Measurements from ENCODE around the gene MMP11. TPM values are rescaled to one million over a fixed set of nuclear protein-coding genes. Genes with fewer than 3 reads are reported as not detected.

MMP11 gene
- polyA plus RNA-seq, 1 of the 3 experiments (the other 2 are of a cell fraction) = 64.4 TPM

DNA sequence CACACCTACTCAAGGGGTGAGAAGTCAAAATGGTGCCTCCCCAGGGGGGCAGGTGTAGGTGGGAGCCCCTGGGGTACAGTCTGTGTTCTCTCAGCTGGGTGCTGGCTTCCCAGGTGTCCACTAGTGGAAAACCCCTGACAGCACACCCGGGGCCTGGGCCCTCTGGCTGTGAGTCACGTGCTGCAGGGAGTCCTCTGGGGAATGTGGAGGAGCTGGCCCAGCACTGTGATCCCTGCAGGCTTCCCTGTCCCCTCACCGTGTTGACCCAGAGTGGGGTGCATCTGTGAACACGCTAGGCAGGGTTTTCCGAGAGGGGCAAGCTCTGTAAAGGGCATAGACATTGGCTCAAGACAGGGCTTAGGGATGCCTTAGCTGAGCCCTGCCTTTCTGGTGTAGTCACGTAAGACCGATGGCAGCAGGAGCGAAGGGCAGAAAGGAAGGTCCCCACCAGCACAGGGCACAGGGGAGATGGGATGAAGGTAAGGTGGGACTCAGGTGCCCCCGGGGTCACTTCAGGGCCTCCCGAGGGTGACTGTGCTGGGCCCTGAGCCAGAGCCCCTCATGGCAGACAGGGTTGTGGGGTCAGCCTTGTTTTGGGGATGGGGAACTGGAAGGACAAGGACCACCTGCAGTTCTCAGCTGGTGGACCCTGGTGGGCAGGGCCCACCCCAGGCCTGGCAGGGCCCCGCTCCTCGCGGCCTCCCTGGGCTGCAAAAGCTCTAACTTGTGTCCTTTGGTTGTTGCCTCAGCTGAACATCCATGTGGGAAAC, 52.0 kb downstream of the MMP11 start:
- CTCF ChIA-PET = interaction anchor here (1.0 to 2.8 kb wide), 4 partner anchors 25 to 57 kb away, joined by 3 to 16 read pairs (median 4); partner anchors contain the start of gene CHCHD10
- Histone ChIP-seq H3K4me1 (ENCODE audit: control insufficient read depth in 1 of 2, insufficient read depth in 2 of 2, low read depth in 1 of 2, low read length in 1 of 2) (peaks cover 0 to 60% of the 10 kb centered on the region in 2 experiments; a peak in 2 of 4 replicates), H3K9me3 (no peaks in the 10 kb centered on the region), H3K36me3 (replicated peaks in 1 of 2; ENCODE audit: control insufficient read depth in 1 of 2, insufficient read depth in 2 of 2, low read length in 1 of 2) (peaks cover 40 to 41% of the 10 kb centered on the region in 2 experiments), H3K79me2 (ENCODE audit: insufficient read depth) (0 out of 2 replicates have a peak, but pooled peaks cover 3% of the 10 kb centered on the region), H3K27me3 (ENCODE audit: insufficient read depth) (no peaks in the 10 kb centered on the region), H2AFZ (ENCODE audit: low read depth) (no peak overlapping the region), H3K27ac (ENCODE audit: low read depth in 2 of 2, low read length in 1 of 2) (peak overlapping the region in 1 of 2 experiments; percentile 95; a peak in 3 of 4 replicates), H3K4me3 (ENCODE audit: low read depth in 2 of 2, low read length in 1 of 2) (no peak overlapping the region), H3F3A (replicated peaks; ENCODE audit: insufficient read depth) (peaks cover 12% of the 10 kb centered on the region), H3K9me2 (no peaks in the 10 kb centered on the region), H4K20me1 (ENCODE audit: insufficient read depth) (no peaks in the 10 kb centered on the region; the same call in 1 of the 2 replicates), H3K4me2 (no peak overlapping the region), H3K9ac (no peak overlapping the region)
- POLR2A ChIA-PET = interaction anchor here (0.6 kb wide), 1 partner anchor 627 kb away, joined by 3 read pairs; no protein-coding TSS in a partner anchor
- TF ChIP-seq TCF12 (IDR thresholded peaks at IDR 0.05) = no peak
- no peak for TF ChIP-seq EP300 (IDR thresholded peaks at IDR 0.05; ENCODE audit: borderline replicate concordance in 1 of 2, low read depth in 1 of 2, low read length in 1 of 2)
- TF ChIP-seq RFX5 (IDR thresholded peaks at IDR 0.05; ENCODE audit: low read length) = no peak
- no peak for TF ChIP-seq GABPA (IDR thresholded peaks at IDR 0.05; ENCODE audit: low read depth)
- 88% methylated on average over 8 of the region's 13 CpGs for WGBS (ENCODE audit: low lambda C conversion rate)
- no peak for DNase-seq

DNA sequence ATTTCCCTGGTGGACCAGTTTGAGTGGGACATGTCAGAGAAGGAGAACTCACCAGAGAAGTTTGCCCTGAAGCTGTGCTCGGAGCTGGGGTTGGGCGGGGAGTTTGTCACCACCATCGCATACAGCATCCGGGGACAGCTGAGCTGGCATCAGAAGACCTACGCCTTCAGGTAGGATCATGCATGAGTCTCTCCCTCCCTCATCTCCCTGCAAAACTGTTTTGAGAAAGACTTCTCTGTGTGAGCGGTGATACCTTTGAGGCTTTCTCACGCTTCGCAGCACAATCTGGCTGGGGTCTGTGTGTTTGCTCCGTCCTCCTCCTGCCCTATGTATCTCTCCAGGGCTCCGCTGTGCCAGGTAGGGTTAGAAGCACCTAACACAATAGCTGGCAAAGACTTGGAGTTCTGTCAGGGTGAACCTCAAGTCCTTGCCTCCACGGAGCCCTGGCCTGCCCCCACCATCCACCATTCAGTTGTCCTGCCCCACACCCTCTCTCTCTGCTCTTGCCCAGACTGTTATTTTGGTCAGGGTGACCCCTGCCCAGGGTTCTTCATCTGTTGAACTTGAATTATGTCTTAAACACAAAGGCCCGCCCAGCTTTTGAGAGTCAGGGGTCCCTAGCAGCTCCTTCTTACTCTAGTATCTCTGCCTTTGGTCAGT, 52.7 kb downstream of the MMP11 start:
- 92% methylated on average over 11 of the region's 12 CpGs for WGBS (ENCODE audit: low lambda C conversion rate)
- H3K9ac ChIP-seq = peak overlapping the region; percentile 23; the same call in 1 of the 2 replicates

More for the DNA sequence above, 52.7 kb downstream of the MMP11 start:
- no peak overlapping the region for H2AFZ ChIP-seq (ENCODE audit: low read depth)
- H3K36me3 ChIP-seq (replicated peaks in 1 of 2; ENCODE audit: control insufficient read depth in 1 of 2, insufficient read depth in 2 of 2, low read length in 1 of 2) = peaks cover 37 to 40% of the 10 kb centered on the region in 2 experiments
- no peaks in the 10 kb centered on the region for H3K9me3 ChIP-seq
- H3K27me3 ChIP-seq (ENCODE audit: insufficient read depth) = no peaks in the 10 kb centered on the region
- no peaks in the 10 kb centered on the region; the same call in 1 of the 2 replicates for H4K20me1 ChIP-seq (ENCODE audit: insufficient read depth)
- no peak for DNase-seq
- peak overlapping the region; percentile 76 to 95 for H3K27ac ChIP-seq (ENCODE audit: low read depth in 2 of 2, low read length in 1 of 2)
- ChIA-PET POLR2A (interaction anchor here (1.2 to 2.1 kb wide), 2 partner anchors 21 to 24 kb away, joined by 5 to 13 read pairs; no protein-coding TSS in a partner anchor), CTCF (interaction anchor here (1.0 to 2.8 kb wide), 4 partner anchors 24 to 58 kb away, joined by 3 to 16 read pairs (median 4); partner anchors contain the start of gene CHCHD10)
- H3K79me2 ChIP-seq (ENCODE audit: insufficient read depth) = peaks cover 4% of the 10 kb centered on the region; the same call in 1 of the 2 replicates
- H3K4me1 ChIP-seq (ENCODE audit: control insufficient read depth in 1 of 2, insufficient read depth in 2 of 2, low read depth in 1 of 2, low read length in 1 of 2) = peaks cover 0 to 65% of the 10 kb centered on the region in 2 experiments; a peak in 2 of 4 replicates
- H3K4me3 ChIP-seq (ENCODE audit: low read depth in 2 of 2, low read length in 1 of 2) = no peak overlapping the region
- no peaks in the 10 kb centered on the region for H3K9me2 ChIP-seq
- H3K4me2 ChIP-seq = no peak overlapping the region
- peaks cover 14% of the 10 kb centered on the region for H3F3A ChIP-seq (replicated peaks; ENCODE audit: insufficient read depth)
- TF ChIP-seq NFIC (IDR thresholded peaks at IDR 0.05; ENCODE audit: borderline replicate concordance) = no peak
- no peak for TF ChIP-seq USF1 (IDR thresholded peaks at IDR 0.05; ENCODE audit: borderline replicate concordance, low read depth)
- no peak for TF ChIP-seq TCF12 (IDR thresholded peaks at IDR 0.05)
- TF ChIP-seq EP300 (IDR thresholded peaks at IDR 0.05; ENCODE audit: borderline replicate concordance in 1 of 2, low read depth in 1 of 2, low read length in 1 of 2) = no peak
- no peak for TF ChIP-seq RAD21 (IDR thresholded peaks at IDR 0.05; ENCODE audit: low read length)
- no peak for TF ChIP-seq GATA2 (CRISPR knock-in tag; IDR thresholded peaks at IDR 0.05)
- no peak for TF ChIP-seq YY1 (IDR thresholded peaks at IDR 0.05; ENCODE audit: low read depth)
- TF ChIP-seq RFX5 (IDR thresholded peaks at IDR 0.05; ENCODE audit: low read length) = no peak
- TF ChIP-seq, protein P1, sequence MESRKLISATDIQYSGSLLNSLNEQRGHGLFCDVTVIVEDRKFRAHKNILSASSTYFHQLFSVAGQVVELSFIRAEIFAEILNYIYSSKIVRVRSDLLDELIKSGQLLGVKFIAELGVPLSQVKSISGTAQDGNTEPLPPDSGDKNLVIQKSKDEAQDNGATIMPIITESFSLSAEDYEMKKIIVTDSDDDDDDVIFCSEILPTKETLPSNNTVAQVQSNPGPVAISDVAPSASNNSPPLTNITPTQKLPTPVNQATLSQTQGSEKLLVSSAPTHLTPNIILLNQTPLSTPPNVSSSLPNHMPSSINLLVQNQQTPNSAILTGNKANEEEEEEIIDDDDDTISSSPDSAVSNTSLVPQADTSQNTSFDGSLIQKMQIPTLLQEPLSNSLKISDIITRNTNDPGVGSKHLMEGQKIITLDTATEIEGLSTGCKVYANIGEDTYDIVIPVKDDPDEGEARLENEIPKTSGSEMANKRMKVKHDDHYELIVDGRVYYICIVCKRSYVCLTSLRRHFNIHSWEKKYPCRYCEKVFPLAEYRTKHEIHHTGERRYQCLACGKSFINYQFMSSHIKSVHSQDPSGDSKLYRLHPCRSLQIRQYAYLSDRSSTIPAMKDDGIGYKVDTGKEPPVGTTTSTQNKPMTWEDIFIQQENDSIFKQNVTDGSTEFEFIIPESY (IDR thresholded peaks at IDR 0.05; ENCODE audit: borderline replicate concordance, low read depth) = no peak

Data from SK-N-SH (cell line).